ENCODE data around the gene MRPS2.
"Not testable (repeated sequence)": the region's sequence is repeated elsewhere in the genome, so short reads cannot be mapped to it uniquely, and the experiment has no call there.

DNA sequence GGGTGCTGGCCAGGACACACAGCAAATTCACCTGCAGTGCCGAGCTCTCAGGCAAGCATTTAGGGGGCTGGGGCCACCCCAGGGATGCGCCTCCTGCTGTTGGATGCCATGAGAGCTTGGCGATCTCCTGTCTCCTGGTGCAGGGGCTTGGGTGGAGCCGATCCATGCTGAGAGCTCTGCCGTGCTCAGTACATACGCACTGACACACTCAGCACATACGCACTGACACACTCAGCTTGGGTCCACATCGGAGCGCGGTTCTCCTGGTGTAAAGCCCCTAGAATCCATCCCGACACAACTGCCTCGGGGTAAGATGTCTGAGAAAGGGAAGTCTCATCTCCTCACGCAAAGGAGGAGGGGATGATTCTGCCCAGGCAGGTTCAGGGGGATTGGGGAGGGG is 35.1 kb downstream of the MRPS2 start:
- not testable (repeated sequence) for TF ChIP-seq EZH2phosphoT487, EZH2 (IDR thresholded peaks at IDR 0.05)
- TF ChIP-seq, protein P1, sequence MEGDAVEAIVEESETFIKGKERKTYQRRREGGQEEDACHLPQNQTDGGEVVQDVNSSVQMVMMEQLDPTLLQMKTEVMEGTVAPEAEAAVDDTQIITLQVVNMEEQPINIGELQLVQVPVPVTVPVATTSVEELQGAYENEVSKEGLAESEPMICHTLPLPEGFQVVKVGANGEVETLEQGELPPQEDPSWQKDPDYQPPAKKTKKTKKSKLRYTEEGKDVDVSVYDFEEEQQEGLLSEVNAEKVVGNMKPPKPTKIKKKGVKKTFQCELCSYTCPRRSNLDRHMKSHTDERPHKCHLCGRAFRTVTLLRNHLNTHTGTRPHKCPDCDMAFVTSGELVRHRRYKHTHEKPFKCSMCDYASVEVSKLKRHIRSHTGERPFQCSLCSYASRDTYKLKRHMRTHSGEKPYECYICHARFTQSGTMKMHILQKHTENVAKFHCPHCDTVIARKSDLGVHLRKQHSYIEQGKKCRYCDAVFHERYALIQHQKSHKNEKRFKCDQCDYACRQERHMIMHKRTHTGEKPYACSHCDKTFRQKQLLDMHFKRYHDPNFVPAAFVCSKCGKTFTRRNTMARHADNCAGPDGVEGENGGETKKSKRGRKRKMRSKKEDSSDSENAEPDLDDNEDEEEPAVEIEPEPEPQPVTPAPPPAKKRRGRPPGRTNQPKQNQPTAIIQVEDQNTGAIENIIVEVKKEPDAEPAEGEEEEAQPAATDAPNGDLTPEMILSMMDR (IDR thresholded peaks at IDR 0.05): not testable (repeated sequence)

Data from neural progenitor cell (in vitro differentiated cells).